HL-60 (cell line): ENCODE measurements around the gene MPDU1.

ENCODE experiments used
- DNase-seq, 2 experiments: peaks; one replicate each; pipeline ENCODE4 v3.0.0-alpha.2; 2010 to 2020; ENCODE audit warnings: low read depth in 1 of 2, low spot score in 1 of 2
- H3K27ac ChIP-seq: fragments of 250-450 bp; sonication (Bioruptor Pico); replicated peaks from 2 replicates; pipeline ENCODE4 v1.5.1; 2020; ENCODE audit warnings: mild to moderate bottlenecking, moderate library complexity
- H3K27me3 ChIP-seq: fragments of 250-450 bp; sonication (Bioruptor Pico); 2 replicates; pipeline ENCODE4 v1.5.1; 2021; ENCODE audit warnings: mild to moderate bottlenecking, moderate library complexity; ENCODE audit not compliant: insufficient read depth, poor library complexity, severe bottlenecking
- H3K4me3 ChIP-seq: replicated peaks from 2 replicates; pipeline ENCODE4 v1.5.1; 2011; ENCODE audit warnings: mild to moderate bottlenecking, control low read depth, low read length; ENCODE audit not compliant: insufficient read depth
- CTCF ChIP-seq: IDR thresholded peaks from one replicate; pipeline ENCODE4 v1.5.1; 2011; ENCODE audit warnings: low read length, control low read depth, inconsistent platforms; ENCODE audit not compliant: insufficient read depth
- GABPA ChIP-seq: IDR thresholded peaks from 2 replicates; pipeline ENCODE4 v1.6.1; 2012; ENCODE audit warnings: low read depth
- POLR2AphosphoS5 ChIP-seq: IDR thresholded peaks from 2 replicates; pipeline ENCODE4 v1.6.1; 2012; ENCODE audit warnings: low read depth
- REST ChIP-seq: IDR thresholded peaks from 2 replicates; pipeline ENCODE4 v1.6.1; 2012; ENCODE audit warnings: low read depth; ENCODE audit not compliant: insufficient replicate concordance
- SPI1 ChIP-seq: IDR thresholded peaks from 2 replicates; pipeline ENCODE4 v1.6.1; 2012; ENCODE audit warnings: low read depth, mild to moderate bottlenecking, borderline replicate concordance

The MPDU1 gene

DNA sequence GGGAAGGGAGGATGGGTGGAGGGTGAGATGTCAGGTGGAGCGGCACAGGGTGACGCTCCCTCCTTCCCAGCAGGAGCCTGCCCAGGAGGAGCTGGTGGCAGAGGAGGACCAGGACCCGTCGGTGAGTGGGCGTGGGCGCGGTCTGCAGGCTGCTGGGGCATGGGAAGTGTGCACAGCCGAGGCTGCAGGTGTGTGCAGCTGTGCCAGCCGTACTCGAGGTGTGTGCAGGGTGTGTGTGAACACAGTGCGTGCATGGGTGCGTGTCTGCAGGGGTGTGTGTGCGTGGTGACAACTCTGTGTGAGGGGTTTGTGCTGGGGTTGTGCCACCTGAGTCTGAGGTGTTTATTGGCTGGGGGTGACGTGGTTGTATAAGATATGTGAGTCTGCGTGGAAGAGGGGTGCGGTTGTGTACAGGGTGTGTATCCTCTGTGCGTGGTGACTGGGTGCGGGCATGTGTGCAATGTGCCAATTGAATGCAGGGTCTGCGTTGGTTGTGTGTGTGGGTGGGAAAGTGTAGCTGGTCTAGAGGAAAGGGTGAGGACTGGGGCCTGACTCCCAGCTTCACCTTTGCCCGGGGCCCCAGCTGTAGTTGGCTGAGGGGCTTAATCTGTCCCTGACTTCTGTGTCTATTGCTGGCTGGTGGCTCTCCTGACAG lies 34.1 kb upstream of the MPDU1 start:
- no peak for TF ChIP-seq GABPA
- no peak for TF ChIP-seq CTCF
- no peak for TF ChIP-seq POLR2AphosphoS5
- TF ChIP-seq SPI1, result no peak
- TF ChIP-seq REST, result no peak
- Histone ChIP-seq H3K27ac (no peak overlapping the region), H3K27me3 (no peaks in the 10 kb centered on the region), H3K4me3 (no peak overlapping the region)
- no peak for DNase-seq

DNA sequence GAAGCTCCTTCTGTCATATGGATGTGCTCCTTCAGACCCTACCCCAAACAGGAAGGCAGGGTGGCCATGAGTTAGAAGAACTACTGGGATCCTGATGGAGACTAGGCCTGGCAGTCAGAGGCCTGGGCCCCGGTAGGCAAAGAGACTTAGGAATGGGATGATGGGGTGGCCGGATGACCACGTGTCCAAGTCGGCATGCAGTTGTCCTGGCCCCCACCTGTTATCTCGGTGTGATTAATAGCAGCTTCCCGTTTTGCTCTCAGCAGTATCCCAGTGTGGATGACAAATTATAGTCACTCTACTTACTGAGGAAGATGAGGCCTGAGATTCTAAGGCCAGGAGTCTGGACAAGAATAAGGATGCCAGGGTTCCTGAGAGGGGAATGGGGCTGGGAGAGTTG lies 33.3 kb upstream of the MPDU1 start:
- Histone ChIP-seq H3K4me3 (no peak overlapping the region), H3K27ac (no peak overlapping the region), H3K27me3 (no peaks in the 10 kb centered on the region)
- no peak for DNase-seq
- TF ChIP-seq CTCF (no peak), SPI1 (no peak), REST (no peak), GABPA (no peak), POLR2AphosphoS5 (no peak)

- no peak overlapping the region for H3K4me3 ChIP-seq
- TF ChIP-seq GABPA (no peak), REST (no peak), CTCF (no peak), POLR2AphosphoS5 (no peak), SPI1 (no peak)
- no peak overlapping the region for H3K27ac ChIP-seq
- no peak for DNase-seq
- no peaks in the 10 kb centered on the region for H3K27me3 ChIP-seq
Measured at GRCh38 chr17:7551396-7551795, 32.3 kb upstream of the MPDU1 start.
